ENCODE results near the gene ACSM3. TPM values are rescaled to one million over a fixed set of nuclear protein-coding genes. Genes with fewer than 3 reads are reported as not detected.

The ACSM3 gene
- total and polyA plus RNA-seq, 2 donors (not counting 3 experiments of a cell fraction or from before 2014, with no cell fraction given), result 23.7 to 37.3 TPM

DNA sequence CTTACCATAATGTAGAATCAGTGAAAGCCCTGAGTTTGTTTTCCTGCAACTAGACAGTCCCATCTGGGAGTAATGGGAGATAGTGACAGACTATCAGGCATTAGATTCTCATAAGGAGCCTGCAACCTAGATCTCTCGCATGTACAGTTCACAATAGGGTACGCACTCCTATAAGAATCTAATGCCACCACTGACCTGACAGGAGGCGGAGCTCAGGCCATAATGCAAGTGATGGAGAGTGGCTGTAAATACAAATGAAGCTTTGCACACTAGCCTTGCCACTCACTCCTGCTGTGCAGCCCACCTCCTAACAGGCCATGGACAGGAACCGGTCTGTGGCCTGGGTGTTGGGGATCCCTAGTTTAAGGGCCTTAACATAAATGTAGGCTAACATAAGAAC is 43.6 kb upstream of the ACSM3 start:
- Histone ChIP-seq H2AFZ (ENCODE audit: low read depth, low read length) (no peak overlapping the region), H3K27ac (ENCODE audit: insufficient read depth, low read depth, low read length) (no peak overlapping the region), H3K79me2 (ENCODE audit: control insufficient read depth, insufficient read depth, low read length) (no peaks in the 10 kb centered on the region), H3K4me3 (replicated peaks in 1 of 3; ENCODE audit: insufficient read depth in 1 of 3, low read depth in 1 of 3, low read length in 3 of 3) (no peak overlapping the region), H4K20me1 (replicated peaks; ENCODE audit: control insufficient read depth, extremely low read depth, insufficient read depth, low read length) (no peaks in the 10 kb centered on the region), H3K4me1 (ENCODE audit: control insufficient read depth, extremely low read depth, insufficient read depth, low read length) (no peaks in the 10 kb centered on the region), H3K27me3 (ENCODE audit: control insufficient read depth in 2 of 2, insufficient read depth in 2 of 2, low read length in 2 of 2) (peaks cover 0 to 2% of the 10 kb centered on the region in 2 experiments), H3K9me3 (replicated peaks; ENCODE audit: control insufficient read depth, insufficient read depth, low read length) (no peaks in the 10 kb centered on the region), H3K4me2 (ENCODE audit: insufficient read depth, low read length) (no peak overlapping the region), H3K9me1 (replicated peaks; ENCODE audit: control insufficient read depth, extremely low read depth, insufficient read depth, low read length) (no peaks in the 10 kb centered on the region), H3K36me3 (ENCODE audit: control insufficient read depth in 2 of 2, extremely low read depth in 1 of 2, insufficient read depth in 2 of 2, low read length in 2 of 2) (no peaks in the 10 kb centered on the region), H3K9ac (replicated peaks; ENCODE audit: extremely low read depth, insufficient read depth, low read length) (no peak overlapping the region)
- DNase-seq (ENCODE audit: low read depth, low spot score), result no peak
- no TSS peak for BruUV-seq (replicated peaks)
- no peak for FAIRE-seq
- dilution Hi-C loops (cut with MboI; ENCODE audit: extremely low pct_ligation_motif_present, low sequenced_read_pairs) (no loop called here), intact Hi-C loops (cut with micrococcal nuclease) (no loop called here)
- TF ChIP-seq FOS (IDR thresholded peaks at IDR 0.05; ENCODE audit: borderline replicate concordance, insufficient read depth, low read length) (no peak), MAX (IDR thresholded peaks at IDR 0.05; ENCODE audit: insufficient read depth, insufficient read length) (no peak), POLR2A (IDR thresholded peaks at IDR 0.05; ENCODE audit: low read depth, low read length) (no peak), MYC (IDR thresholded peaks at IDR 0.05; ENCODE audit: low read depth, low read length) (no peak), POLR2AphosphoS5 (IDR thresholded peaks at IDR 0.05; ENCODE audit: insufficient read depth, low read depth, low read length) (no peak), EZH2 (IDR thresholded peaks at IDR 0.05; ENCODE audit: borderline replicate concordance, low read depth, low read length, severe bottlenecking) (no peak), JUN (IDR thresholded peaks at IDR 0.05; ENCODE audit: borderline replicate concordance, insufficient read depth, insufficient read length, low read depth) (no peak), GATA2 (IDR thresholded peaks at IDR 0.05; ENCODE audit: insufficient read depth, insufficient read length, low read depth, low read length) (no peak)
- TF ChIP-seq, protein P1, sequence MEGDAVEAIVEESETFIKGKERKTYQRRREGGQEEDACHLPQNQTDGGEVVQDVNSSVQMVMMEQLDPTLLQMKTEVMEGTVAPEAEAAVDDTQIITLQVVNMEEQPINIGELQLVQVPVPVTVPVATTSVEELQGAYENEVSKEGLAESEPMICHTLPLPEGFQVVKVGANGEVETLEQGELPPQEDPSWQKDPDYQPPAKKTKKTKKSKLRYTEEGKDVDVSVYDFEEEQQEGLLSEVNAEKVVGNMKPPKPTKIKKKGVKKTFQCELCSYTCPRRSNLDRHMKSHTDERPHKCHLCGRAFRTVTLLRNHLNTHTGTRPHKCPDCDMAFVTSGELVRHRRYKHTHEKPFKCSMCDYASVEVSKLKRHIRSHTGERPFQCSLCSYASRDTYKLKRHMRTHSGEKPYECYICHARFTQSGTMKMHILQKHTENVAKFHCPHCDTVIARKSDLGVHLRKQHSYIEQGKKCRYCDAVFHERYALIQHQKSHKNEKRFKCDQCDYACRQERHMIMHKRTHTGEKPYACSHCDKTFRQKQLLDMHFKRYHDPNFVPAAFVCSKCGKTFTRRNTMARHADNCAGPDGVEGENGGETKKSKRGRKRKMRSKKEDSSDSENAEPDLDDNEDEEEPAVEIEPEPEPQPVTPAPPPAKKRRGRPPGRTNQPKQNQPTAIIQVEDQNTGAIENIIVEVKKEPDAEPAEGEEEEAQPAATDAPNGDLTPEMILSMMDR (IDR thresholded peaks at IDR 0.05; ENCODE audit: extremely low read depth in 1 of 2, insufficient read depth in 1 of 2, low read depth in 1 of 2, low read length in 2 of 2), result no peak
- ChIA-PET CTCF (no interaction called here), POLR2A (no interaction called here)

Measured in endothelial cell of umbilical vein (primary cell).